DND-41 (cell line): ENCODE results near the gene GPNMB.

Source experiments
- EZH2 ChIP-seq: IDR thresholded peaks from 3 replicates; pipeline ENCODE4 v1.6.1; 2012; ENCODE audit warnings: borderline replicate concordance, low read depth, mild to moderate bottlenecking, moderate library complexity, low read length, inconsistent platforms; ENCODE audit not compliant: severe bottlenecking
- TF ChIP-seq, protein P1 (sequence below): IDR thresholded peaks from 2 replicates; pipeline ENCODE4 v1.5.1; 2012; ENCODE audit warnings: borderline replicate concordance, low read length, moderate library complexity, mild to moderate bottlenecking; ENCODE audit not compliant: poor library complexity, severe bottlenecking; ENCODE audit errors: extremely low read depth

DNA sequence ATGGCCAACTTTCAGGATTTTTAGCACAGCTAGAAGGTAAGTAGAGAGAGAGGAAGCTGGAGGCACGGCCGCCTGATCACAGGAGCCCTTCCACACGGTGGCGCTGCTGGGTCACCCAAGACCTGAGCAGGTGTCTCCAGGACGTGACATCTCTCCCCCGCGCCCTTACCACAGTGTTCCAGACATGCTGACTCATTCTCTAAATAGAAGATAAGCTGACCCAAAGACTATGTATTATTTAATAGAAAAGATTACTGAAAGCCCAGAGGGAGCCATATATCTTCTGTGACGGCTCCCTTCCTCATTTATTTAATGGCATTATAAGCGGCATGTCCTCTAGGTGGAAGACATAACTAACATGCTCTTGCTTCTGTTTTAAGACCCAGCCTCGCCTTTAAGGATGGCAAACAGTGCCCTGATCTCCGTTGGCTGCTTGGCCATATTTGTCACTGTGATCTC is 26.6 kb downstream of the GPNMB start:
- TF ChIP-seq EZH2, result no peak
- TF ChIP-seq, protein P1, sequence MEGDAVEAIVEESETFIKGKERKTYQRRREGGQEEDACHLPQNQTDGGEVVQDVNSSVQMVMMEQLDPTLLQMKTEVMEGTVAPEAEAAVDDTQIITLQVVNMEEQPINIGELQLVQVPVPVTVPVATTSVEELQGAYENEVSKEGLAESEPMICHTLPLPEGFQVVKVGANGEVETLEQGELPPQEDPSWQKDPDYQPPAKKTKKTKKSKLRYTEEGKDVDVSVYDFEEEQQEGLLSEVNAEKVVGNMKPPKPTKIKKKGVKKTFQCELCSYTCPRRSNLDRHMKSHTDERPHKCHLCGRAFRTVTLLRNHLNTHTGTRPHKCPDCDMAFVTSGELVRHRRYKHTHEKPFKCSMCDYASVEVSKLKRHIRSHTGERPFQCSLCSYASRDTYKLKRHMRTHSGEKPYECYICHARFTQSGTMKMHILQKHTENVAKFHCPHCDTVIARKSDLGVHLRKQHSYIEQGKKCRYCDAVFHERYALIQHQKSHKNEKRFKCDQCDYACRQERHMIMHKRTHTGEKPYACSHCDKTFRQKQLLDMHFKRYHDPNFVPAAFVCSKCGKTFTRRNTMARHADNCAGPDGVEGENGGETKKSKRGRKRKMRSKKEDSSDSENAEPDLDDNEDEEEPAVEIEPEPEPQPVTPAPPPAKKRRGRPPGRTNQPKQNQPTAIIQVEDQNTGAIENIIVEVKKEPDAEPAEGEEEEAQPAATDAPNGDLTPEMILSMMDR, result peak; percentile 94
